AG09319 (cell line): ENCODE data around the gene ALG14.

Source experiments
- DNase-seq: peaks from one replicate; pipeline ENCODE4 v3.0.0-alpha.2; 2010; ENCODE audit warnings: low read depth; ENCODE audit errors: extremely low read depth
- TF ChIP-seq, protein P1 (sequence below): IDR thresholded peaks from 2 replicates; pipeline ENCODE4 v1.5.1; 2011; ENCODE audit warnings: low read depth, mild to moderate bottlenecking, inconsistent platforms, low read length, moderate library complexity

Gene ALG14

DNA sequence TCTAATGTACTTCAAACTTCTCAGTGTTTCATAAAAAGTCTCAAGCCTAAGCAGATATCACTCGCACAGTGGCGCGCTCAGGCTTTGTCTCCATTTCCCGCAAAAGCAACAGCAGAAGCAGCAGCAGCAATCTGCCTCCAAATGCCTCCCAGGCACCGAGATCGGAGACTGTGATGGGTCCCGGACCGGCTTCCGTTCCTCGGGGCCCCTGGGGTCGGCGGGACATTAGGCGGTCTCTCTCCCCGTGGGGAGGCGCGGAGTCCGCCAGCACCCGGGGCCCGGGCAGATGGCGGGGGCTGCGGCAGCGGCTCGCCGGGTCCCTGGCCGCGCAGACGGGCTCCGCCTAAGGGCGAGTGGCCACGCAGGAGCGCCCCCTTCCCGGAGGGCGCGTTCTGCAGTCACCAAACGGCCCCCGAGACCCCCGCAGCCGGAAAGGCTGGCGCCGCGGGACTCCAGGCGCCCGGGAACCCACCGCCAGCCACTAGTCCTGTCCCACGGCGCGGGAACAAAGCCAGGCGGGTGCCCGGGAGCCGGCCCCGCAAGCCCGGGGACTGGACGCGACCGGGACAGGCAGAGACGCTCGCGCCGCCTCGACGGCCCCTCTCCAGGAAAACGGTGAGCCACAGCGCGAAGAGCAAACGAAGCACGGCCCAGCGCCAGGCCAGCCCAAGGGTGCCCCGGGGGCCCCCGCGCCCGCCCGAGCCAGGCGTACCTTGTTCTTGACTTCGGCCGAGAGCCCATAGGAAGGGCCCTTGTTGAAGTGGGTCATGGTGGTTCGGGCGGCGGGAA is 146.4 kb downstream of the ALG14 start:
- no peak for DNase-seq
- TF ChIP-seq, protein P1, sequence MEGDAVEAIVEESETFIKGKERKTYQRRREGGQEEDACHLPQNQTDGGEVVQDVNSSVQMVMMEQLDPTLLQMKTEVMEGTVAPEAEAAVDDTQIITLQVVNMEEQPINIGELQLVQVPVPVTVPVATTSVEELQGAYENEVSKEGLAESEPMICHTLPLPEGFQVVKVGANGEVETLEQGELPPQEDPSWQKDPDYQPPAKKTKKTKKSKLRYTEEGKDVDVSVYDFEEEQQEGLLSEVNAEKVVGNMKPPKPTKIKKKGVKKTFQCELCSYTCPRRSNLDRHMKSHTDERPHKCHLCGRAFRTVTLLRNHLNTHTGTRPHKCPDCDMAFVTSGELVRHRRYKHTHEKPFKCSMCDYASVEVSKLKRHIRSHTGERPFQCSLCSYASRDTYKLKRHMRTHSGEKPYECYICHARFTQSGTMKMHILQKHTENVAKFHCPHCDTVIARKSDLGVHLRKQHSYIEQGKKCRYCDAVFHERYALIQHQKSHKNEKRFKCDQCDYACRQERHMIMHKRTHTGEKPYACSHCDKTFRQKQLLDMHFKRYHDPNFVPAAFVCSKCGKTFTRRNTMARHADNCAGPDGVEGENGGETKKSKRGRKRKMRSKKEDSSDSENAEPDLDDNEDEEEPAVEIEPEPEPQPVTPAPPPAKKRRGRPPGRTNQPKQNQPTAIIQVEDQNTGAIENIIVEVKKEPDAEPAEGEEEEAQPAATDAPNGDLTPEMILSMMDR = peak; percentile 41

- TF ChIP-seq, protein P1 = no peak; the same call in 1 of the 2 replicates
- peak; percentile 65 for DNase-seq
Measured at GRCh38 chr1:94925561-94926125, 147.1 kb downstream of the ALG14 start.

- TF ChIP-seq, protein P1 = no peak
- no peak for DNase-seq
Measured at GRCh38 chr1:94925004-94925403, 147.7 kb downstream of the ALG14 start.
